Sigmoid colon (tissue), 4 donors: ENCODE measurements around the gene ENGASE.

Experiments
- POLR2A ChIP-seq, 2 donors: fragments of 450-650 bp; IDR thresholded peaks; one replicate each; pipeline ENCODE4 v1.6.1; 2016; ENCODE audit warnings: antibody characterized with exemption in 2 of 2, mild to moderate bottlenecking in 2 of 2, moderate library complexity in 2 of 2
- POLR2AphosphoS5 ChIP-seq, 4 donors: sonication (generic); formaldehyde crosslinking; IDR thresholded peaks; one replicate each; pipeline ENCODE4 v1.6.1; 2017; ENCODE audit warnings: antibody characterized with exemption in 4 of 4
- TF ChIP-seq, protein P1 (sequence below), 4 experiments: fragments of 450-650 bp in 3 of 4; fragments of 200-600 bp in 1 of 4; IDR thresholded peaks; one replicate each; pipeline ENCODE4 v1.5.1; 2016 to 2019; ENCODE audit warnings: antibody characterized with exemption in 4 of 4, mild to moderate bottlenecking in 3 of 4, moderate library complexity in 2 of 4

DNA sequence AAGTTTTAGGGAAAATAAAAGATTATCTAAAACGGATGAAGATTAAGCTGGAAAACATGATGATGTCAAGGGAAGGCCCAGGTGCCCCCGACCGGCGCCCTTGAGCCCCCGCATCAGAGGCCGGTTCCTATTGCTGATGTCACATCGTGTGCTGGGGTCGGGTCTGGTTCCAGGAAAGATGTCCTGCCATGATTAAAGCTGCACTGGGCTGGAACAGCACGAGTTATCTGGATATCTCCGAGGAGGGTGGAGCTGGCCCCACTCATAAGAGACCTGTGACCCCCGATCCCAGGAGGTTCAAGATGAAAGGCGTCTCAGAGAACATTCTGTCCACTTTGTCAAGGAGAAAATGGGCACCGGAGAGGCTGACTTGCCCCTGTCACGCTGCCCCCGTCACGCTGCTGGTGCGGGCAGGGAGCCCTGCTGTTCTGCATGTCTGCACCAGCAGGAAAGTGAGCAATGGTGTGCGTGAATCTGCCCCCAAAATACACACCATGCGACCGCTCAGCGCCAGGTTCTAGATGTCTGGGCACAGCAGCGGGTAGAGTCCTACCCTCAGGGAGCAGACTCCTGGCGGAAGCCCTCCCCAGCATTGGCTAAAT lies 53.0 kb downstream of the ENGASE start:
- TF ChIP-seq, protein P1, sequence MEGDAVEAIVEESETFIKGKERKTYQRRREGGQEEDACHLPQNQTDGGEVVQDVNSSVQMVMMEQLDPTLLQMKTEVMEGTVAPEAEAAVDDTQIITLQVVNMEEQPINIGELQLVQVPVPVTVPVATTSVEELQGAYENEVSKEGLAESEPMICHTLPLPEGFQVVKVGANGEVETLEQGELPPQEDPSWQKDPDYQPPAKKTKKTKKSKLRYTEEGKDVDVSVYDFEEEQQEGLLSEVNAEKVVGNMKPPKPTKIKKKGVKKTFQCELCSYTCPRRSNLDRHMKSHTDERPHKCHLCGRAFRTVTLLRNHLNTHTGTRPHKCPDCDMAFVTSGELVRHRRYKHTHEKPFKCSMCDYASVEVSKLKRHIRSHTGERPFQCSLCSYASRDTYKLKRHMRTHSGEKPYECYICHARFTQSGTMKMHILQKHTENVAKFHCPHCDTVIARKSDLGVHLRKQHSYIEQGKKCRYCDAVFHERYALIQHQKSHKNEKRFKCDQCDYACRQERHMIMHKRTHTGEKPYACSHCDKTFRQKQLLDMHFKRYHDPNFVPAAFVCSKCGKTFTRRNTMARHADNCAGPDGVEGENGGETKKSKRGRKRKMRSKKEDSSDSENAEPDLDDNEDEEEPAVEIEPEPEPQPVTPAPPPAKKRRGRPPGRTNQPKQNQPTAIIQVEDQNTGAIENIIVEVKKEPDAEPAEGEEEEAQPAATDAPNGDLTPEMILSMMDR (IDR thresholded peaks at IDR 0.05) = no peak
- TF ChIP-seq POLR2A (IDR thresholded peaks at IDR 0.05) = no peak
- no peak for TF ChIP-seq POLR2AphosphoS5 (IDR thresholded peaks at IDR 0.05)
